Ammon's horn (tissue), 1 donor: ENCODE measurements around the gene PRR4.

Source experiments
- DNase-seq: peaks from one replicate; pipeline ENCODE4 v3.0.0-alpha.2; 2016; ENCODE audit warnings: low spot score

Gene PRR4, protein sequence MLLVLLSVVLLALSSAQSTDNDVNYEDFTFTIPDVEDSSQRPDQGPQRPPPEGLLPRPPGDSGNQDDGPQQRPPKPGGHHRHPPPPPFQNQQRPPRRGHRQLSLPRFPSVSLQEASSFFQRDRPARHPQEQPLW

DNA sequence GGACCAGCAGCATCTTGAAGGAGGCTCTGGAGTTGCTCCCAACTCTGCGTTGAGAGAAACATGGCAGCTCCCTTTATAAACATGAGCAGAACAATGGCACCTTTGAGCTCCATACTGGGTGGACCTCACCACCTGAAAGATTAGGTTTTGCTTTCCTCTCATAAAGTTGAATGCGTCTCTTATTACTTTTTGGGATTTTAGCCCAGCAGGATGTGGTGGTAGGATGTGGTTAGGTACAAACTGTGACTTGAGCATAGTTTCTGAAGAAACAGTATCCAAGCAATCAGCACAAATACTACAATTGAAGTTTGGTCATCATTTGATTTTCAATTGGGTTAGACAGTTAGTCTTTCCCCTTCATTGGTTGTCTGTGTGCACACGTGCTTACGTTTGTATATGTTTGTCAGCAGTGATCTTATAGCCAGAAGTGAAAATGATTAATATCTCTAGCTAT is at the start of gene PRR4:
PRR4 (minus strand) TSS at position 51 of the 454 bp plus-strand sequence; CDS start at position 13, 38 bp downstream.
- DNase-seq, result no peak

DNA sequence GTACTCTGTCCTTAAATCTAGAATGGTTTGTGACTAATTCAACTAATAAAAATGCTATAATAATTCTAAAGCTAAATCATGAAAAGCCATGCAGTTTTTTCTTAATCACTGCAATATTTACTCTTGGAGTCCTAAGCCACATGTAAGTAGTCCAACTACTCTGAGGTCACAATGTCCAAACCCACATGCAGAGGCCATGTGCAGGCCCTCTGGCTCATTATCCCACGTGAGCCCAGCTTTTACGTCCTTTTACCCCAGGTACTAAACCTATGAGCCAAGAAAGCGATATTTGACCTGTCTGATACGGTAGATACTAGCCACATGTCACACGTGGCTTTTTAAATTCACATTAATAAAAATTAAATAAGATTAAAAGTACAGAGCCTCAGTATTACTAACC is 47.6 kb upstream of the PRR4 start:
- DNase-seq, result no peak

DNA sequence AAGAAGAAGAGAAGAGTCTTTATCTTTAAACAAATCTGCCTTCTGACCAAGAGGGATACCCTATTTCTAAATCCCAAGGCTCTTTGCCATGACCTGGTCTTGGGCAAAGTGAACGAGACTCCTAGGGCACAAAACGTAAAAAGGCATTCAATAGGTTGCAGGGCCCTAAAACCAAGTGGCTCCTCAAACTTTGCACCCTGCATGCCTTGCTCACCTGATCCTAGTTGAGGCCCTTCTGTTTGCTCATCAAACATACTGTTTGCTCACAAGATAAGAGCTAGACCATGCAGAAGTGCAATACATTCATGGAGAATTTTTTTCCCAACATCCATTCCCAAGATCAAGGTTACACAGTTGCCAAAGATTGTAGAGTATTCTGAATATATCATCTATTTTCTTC is 42.7 kb upstream of the PRR4 start:
- no peak for DNase-seq

DNA sequence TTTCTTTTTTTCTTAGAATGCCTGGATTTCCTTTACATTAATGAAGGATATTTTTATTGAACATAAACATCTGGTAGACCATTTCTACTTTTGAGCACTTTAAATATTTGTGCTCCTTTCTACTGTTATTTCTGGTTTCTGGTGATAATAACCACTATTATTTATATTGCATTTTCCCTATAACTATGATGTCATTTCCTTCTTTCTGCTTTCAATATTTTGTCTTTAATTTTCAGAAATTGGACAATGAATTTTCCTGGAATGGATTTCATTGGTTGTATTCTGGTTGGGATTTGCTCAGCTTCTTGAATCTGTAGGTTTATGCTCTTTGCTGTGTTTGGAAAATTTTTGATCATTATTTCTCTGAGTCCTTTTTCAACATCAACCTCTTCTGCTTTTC is 40.0 kb upstream of the PRR4 start:
- DNase-seq, result no peak

DNA sequence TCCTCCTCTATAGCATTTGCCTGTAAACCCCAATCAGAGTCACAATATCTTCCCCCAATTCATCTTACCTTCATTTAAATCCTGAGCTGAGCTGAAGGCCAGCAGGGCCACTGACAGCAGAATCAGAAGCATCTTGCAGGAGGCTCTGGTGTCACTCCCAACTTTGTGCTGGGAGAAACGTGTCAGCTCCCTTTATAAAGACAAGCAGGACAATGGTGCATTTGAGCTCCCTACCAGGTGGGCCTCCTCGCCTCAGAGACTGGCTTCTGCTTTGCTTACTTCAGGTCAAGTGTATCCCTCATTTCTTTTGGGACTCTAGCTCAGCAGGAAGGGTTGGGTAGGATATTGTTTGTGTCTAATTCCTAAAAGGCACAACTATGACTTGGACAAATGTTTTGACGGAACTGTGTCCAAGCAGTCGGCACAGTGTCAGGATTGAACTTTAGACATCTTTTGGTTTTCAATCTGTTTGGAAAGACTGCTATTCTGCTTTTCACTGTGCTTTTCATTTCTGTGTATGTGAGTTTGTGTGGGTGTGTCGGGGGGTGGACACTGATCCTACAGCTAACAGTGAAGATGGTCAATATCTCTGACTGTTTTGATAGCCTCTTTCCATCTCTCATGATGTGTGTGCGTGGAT is 34.9 kb upstream of the PRR4 start, which contains the start of gene PRH1:
PRH1 (minus strand) TSS at position 170 of the 640 bp plus-strand sequence; CDS start at position 132, 38 bp downstream.
- DNase-seq, result no peak

DNA sequence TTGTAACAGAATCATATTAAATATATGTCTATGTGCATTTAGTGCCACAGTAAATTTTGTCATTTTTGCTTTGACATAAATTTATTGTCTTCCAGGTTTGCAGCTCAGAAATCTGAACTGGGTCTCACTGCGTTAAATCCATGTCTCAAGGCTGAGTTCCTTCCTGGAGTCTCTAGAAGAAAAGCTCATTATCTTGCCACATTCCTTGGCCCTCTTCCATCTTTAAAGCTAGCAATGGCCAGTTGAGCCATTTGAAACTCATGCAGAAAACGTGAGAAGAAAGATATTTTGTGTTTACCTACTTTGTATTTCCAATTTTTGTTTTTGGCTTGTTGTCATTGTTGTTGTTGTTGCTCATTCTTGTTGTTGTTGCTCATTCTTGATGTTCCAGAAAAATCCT is 24.1 kb upstream of the PRR4 start:
- DNase-seq, result no peak

DNA sequence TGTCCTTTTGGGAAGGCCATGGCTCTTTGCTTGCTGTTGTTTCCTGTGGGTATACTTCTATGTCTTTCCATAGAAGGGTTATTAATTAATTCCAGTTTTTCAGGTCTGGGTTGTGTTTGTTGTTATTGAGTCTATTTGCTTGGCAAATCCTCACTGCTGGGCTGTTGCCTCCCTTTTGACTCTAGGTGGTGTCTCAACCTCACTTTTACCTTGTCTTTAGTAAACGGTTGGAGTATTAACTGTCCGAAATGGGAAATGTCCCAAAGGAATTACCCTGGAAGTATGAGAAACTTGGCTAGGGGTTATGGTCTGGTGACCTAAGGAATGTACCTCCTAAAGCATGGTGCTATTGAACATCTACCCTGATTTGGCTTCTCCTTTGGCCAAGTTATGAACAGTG is 18.1 kb upstream of the PRR4 start:
- DNase-seq, result no peak

DNA sequence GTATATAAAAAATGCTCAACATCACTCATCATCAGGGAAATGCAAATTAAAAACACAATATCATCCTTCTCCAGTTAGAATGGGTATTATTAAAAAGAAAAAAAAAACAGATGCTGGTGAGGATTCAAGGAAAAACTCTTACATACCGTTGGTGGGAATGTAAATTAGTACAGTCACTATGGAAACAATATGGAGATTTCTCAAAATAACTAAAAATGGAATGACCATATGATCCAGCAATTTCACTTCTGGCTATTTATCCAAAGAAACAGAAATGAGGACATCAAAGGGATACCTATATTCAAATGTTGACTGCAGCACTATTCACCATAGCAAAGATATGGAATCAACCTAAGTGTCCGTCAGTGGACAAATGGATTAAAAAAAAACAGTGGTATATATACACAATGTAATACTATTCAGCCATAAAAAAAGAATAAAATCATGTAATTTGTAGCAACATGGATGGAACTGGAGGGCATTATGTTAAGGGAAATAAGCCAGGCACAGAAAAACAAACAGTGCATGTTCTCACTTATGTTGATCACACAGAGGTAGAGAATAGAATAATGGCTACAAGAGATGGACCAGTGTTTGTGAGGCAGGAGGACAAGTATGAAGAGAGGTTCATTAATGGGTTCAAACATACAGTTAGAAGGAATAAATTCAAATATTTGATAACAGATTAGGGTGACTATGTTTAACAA is 14.4 kb upstream of the PRR4 start:
- no peak for DNase-seq

DNA sequence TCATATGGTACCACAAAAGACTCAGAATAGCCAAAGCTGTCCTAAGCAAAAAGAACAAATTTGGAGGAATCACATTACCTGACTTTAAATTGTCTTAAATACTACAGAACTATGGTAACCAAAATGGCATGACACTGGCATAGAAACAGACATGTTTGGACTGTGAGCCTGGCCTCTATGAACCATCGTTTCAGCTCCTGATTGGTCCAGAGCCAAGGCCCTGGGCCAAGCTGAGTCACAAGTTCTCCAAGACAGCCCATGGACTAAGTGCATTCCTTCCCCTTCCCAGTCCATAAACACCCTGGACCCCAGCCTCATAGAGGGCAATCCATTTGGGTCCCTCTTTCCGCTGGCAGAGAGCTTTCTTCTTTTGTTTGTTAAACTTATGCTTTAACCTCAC is 12.1 kb upstream of the PRR4 start:
- no peak for DNase-seq

DNA sequence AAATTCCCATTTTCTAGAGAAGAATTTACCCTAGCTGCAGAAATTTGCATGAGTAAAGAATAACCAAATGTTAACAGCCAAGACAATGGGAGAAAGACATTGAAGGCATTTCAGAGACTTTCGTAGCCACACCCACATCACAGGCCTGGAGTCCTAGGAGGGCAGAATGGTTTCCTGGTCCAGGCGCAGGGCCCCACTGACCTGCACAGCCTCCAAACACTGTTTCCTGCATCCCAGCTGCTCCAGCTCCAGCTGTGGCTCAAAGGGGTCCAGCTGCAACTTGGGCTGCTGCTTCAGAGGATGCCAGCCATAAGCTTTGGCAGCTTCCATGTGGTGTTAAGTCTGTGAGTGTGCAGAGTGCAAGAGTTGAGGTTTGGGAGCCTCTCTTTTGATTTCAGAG is 6.5 kb upstream of the PRR4 start:
- DNase-seq, result no peak

DNA sequence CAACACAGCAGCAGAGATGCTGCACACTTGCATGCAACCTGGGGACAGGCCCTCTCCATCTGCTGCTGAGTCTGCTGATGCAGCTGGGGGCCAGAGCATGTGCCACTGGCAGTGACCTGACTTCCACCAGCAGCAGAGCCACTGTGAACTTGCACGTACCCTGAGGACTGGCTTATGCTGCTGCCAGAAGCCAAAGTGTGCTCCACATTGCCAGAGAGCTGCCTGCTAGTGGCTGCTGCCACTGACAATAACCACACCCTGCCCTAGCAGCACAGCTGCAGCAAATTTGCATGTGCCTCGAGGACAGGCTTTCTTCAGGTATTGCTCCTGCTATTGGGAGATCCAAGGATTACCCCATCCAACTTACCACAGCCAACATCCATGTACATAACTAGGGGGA is 4.5 kb upstream of the PRR4 start:
- no peak for DNase-seq

DNA sequence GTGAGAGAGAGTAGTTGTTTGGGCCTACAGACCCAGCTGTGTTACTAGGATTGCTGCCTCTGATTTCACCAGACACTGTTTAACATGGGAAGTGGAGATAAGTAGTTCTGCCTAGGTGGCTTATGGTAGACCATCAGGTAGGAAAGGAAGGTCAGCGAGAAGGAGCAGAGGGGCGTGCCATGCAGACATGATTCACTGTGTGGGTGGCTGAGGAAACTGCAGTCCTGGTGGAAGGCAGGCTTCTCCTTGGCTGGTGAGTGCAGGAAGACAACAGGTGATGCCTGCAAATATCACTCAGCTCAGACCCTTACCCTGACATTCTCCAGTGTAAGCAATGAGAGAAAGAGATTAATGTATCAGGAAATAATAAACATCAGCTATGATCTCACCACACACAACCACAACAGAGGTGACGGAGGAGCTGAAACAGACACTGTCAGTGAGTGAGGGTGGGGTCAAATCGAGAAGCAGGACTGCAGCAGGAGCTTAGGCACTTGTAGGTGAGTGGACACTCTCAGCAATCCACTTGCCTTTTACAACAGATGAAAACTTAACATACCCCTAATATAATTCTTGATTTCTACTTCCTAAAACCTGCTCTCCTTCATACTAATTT is 2.1 kb upstream of the PRR4 start:
- DNase-seq, result no peak

DNA sequence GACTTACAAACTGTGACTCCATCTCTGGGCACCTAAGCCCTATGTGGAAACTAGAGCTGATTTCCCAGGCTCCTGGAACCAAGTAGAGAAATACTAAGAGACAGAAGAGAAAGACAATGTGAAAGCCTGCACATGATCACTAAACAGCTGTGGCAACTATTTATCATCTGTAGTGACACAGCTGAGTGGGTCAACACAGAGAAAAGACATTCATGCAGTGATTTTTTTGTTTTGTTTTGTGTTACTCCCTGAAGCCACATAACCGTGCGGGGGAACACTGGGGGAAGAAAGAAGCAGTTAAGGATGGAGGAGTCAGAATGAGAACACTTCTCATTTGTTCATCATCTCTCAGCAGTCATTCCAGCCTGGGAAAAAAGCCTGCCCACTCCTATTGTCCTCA is 1.5 kb downstream of the PRR4 start:
- no peak for DNase-seq

DNA sequence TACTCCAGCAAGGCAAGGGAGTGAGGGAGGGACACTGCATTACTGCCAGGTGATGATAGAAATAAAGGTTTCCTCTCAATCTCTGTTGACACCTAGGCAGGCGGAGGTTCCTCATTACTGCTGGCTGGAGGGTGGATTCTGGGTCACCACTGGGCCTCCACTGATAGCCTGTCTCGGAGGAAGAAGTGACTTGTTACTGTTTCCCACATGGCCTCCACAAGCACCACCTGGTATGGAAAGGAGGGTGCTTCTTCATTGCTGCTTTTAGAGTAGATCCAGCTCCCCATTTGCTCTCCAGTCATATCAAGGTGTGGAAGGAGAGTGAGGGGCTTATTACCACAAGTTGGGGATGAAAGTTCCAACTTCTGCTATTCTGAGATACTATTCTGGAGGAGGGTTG is 6.4 kb downstream of the PRR4 start:
- no peak for DNase-seq

DNA sequence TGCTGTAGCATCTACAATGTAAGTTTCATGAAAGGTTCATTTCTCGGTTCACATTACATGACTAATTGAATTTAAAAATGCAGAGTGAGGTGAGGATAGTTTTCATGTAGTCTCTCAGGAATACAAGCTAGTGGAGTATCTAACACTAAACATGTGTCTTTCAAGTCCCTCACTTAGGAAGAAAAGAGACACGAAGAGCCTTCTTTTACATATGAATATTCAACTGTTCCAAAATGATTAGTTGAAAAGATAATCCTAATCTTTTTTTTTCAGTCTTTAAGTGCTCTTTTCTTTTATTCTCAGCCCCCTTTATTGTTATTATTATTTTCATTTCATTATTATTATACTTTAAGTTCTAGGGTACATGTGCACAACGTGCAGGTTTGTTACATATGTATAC is 10.8 kb downstream of the PRR4 start:
- DNase-seq, result no peak

DNA sequence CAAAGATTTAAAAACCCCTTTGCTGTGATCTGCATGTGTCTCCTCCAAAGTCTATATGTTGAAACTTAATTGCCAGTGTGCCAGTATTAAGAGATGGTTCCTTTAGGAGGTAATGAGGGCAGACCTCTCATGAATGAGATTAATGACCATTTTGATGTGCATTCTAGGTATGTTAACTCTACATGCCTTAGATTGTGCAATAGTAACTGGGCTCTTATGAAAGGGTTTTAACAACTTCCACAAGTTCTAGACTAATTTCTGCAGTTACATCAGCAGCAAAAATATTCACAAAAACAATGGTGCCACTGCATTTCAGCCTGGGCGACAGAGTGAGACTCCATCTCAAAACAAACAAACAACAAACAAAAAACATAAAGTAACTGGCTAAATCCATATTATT is 19.3 kb downstream of the PRR4 start:
- no peak for DNase-seq

DNA sequence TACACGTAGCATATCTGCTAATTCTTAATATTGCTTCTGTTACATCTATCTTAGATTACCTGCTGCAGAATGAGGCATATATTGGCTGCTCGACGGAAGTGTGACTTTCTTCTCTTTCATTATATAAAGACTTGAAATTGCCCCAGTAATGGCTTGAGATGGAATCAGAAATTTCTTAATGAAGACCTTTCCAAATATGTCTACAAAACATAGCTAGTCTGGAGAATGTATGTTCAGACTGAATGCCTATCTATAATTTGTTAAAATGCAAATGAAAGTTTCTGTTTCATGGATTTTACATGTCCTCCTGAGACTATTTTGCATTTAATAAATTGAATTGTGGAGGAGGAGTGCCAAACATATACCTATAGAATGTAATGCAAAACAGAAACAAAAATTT is 23.0 kb downstream of the PRR4 start, which contains the start of gene TAS2R10:
TAS2R10 (minus strand) TSS at position 101 of the 400 bp plus-strand sequence; CDS start at position 12, 89 bp downstream.
- no peak for DNase-seq

DNA sequence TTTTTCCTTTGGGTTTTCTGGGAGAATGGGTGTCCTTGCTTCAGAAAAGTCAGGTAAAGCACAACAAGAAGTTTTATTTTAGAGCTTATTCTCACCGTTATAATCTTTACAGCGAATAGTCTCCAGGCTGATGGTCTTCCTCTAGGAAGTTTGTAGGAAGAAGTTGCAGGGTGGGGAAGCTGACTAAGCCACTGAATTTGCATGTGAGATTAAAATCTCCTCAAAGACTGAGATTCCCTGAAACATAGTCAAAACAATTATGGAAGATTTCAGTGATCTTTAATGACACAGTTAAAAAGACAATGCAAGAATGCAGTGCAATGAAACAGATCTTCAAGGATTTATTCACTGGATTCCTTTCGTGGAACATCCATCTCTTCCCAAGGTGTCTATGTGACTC is 24.3 kb downstream of the PRR4 start:
- DNase-seq, result no peak

DNA sequence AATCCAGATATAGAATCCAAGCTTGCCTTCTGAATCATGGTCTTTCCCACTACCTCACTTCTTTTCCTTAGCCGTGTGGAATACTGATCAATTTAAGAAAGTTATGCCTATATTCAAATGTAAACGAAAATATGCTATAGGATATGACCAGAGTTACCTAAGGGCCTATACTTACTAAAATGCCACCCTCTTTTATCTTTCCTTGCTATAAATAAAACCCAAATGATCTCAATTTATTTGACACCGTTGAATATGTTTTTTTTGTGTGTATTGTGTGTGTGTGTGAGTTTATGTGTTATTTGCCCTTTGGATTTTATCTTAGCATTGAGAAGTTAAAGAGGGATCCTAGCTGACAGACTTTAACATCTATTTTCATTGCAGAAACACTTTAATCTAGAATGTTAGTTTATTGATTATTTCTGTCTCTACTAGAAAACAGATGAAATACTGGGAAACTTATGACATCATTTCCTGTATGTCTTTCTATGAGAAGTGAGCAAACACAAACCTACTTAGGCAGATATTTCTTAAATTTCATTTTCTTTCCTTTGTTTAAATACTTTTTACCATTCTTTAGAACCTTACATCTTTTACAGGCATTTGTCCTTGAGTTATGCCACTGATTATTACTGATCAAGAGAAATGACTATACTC is 37.3 kb downstream of the PRR4 start:
- DNase-seq, result no peak

DNA sequence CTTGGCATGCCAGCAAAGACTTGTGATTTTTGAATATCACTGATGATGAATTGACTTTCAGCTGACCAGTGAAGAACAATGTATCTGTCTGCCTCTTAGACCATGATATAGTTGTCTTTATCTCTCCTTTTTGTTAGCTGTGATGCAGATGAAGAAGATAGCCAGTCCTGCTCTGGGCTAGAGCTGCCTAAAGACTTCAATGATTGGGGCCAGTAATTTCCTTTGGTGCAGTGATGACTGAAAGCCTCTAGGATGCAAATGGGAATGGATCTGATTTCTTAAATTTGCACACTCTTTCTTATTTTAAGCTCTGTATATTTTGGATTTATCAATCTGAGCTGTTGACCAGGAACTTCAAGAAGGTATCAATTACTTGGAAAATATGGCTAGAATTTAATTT is 39.2 kb downstream of the PRR4 start, which contains the start of gene TAS2R9:
TAS2R9 (minus strand) TSS at position 101 of the 400 bp plus-strand sequence; CDS start at position 8, 93 bp downstream.
- no peak for DNase-seq

DNA sequence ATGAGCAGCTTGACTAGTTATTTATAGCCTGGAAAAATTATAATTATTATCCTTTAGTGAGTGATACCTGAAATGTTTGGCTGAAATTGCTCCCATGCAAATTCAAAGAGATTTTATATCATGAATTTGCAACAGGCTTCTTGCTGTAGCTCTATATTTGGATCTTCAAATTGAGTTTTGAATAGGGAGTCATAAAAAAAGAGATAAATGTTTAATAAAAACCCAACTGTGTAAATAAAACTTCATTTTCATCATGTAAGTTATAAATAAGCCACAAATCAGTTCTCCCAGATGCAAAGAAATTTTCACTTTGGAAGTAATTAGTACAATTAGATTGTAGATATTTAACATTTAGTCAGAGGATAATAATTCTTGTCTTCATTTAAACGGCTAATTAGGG is 42.1 kb downstream of the PRR4 start, which contains the start of gene TAS2R8:
TAS2R8 (minus strand) TSS at position 101 of the 400 bp plus-strand sequence. CDS start 306 bp downstream, outside the sequence.
- DNase-seq, result no peak

DNA sequence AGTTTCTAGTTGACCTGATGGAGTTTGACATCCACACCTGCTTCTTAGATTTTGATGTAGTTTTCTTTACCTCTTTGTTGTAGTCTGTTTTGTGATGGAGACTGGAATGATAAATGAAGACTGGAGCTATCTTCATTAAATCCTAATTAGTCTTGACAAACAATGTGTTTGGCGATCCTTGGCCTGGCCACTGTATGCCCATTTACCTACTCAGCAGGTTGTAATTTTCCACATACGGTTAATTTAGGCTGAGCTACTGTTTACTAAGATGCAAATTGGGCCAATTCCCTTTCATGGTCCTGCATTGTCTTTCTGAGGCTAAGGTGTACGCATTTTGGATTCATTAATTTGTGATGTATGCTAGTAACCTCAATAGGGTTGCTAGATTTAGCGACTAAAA is 46.7 kb downstream of the PRR4 start, which contains the start of gene TAS2R7:
TAS2R7 (minus strand) TSS at position 41 of the 400 bp plus-strand sequence. CDS start 57 bp downstream, outside the sequence.
- no peak for DNase-seq
